ENCODE data around the gene P2RX7.

DNA sequence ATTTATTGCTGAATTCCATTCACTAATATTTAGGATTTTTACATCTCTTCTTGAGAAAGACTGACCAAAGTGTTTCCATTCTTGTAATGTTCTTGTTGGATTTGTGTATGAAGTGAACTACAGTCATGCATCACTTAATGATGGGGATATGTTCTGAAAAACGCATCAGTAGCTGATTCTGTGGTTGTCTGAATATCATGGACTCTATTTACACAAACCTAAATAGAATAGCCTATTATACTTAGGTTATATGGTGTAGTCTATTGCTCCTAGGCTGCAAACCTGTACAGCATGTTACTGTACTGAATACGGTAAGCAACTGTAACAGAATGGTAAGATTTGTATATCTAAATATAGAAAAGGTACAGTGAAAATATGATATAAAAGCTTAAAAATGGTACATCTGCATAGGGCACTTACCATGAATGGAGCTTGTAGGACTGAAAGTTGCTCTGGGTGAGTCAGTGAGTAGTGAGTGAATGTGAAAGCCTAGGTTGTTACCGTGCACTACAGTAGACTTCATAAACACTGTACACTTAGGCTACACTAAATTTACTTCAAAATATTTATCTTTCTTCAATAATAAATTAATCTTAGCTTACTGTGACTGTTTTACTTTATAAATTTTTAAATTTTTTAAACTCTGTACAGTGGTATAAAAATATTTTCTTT, 49.7 kb downstream of the P2RX7 start:
- TF ChIP-seq, protein P1, sequence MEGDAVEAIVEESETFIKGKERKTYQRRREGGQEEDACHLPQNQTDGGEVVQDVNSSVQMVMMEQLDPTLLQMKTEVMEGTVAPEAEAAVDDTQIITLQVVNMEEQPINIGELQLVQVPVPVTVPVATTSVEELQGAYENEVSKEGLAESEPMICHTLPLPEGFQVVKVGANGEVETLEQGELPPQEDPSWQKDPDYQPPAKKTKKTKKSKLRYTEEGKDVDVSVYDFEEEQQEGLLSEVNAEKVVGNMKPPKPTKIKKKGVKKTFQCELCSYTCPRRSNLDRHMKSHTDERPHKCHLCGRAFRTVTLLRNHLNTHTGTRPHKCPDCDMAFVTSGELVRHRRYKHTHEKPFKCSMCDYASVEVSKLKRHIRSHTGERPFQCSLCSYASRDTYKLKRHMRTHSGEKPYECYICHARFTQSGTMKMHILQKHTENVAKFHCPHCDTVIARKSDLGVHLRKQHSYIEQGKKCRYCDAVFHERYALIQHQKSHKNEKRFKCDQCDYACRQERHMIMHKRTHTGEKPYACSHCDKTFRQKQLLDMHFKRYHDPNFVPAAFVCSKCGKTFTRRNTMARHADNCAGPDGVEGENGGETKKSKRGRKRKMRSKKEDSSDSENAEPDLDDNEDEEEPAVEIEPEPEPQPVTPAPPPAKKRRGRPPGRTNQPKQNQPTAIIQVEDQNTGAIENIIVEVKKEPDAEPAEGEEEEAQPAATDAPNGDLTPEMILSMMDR (IDR thresholded peaks at IDR 0.05; ENCODE audit: low read length), result no peak
- TF ChIP-seq EZH2phosphoT487 (IDR thresholded peaks at IDR 0.05; ENCODE audit: low read length), result no peak
